ENCODE results near the gene FA2H.

FA2H gene

GRCh38 chr16:74753180-74753579, 21.4 kb downstream of the FA2H start:
- no peaks in the 10 kb centered on the region; the same call in 1 of the 2 replicates for H3K9me3 ChIP-seq
- TF ChIP-seq, protein P1, sequence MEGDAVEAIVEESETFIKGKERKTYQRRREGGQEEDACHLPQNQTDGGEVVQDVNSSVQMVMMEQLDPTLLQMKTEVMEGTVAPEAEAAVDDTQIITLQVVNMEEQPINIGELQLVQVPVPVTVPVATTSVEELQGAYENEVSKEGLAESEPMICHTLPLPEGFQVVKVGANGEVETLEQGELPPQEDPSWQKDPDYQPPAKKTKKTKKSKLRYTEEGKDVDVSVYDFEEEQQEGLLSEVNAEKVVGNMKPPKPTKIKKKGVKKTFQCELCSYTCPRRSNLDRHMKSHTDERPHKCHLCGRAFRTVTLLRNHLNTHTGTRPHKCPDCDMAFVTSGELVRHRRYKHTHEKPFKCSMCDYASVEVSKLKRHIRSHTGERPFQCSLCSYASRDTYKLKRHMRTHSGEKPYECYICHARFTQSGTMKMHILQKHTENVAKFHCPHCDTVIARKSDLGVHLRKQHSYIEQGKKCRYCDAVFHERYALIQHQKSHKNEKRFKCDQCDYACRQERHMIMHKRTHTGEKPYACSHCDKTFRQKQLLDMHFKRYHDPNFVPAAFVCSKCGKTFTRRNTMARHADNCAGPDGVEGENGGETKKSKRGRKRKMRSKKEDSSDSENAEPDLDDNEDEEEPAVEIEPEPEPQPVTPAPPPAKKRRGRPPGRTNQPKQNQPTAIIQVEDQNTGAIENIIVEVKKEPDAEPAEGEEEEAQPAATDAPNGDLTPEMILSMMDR (IDR thresholded peaks at IDR 0.05; ENCODE audit: low read depth, low read length): no peak
- peaks cover 15% of the 10 kb centered on the region for H3K27me3 ChIP-seq
- no peak for DNase-seq
- no peaks in the 10 kb centered on the region for H3K36me3 ChIP-seq
- H3K4me1 ChIP-seq: no peaks in the 10 kb centered on the region
- H3K4me3 ChIP-seq (ENCODE audit: low read depth, low read length): no peak overlapping the region

DNA sequence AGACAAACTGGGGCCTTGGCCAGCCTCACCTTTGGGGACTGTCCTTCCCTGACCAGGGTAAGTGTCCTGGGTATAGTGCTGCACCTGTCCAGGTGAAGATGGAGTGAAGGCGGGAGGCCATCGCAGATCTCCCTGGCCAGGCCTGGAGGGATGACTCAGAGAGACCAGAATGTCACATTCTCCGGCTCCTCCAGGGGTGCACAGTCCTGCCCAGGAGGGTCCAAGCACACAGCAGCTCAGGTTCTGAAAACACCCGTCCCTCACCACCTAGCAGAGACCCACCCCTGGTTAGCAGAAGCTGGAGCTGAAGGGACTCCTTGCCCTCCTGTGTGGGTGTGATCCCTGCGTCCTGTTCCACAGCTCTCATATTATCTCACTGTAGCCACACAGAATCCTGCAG, 21.9 kb downstream of the FA2H start:
- no peaks in the 10 kb centered on the region; the same call in 1 of the 2 replicates for H3K9me3 ChIP-seq
- H3K4me3 ChIP-seq (ENCODE audit: low read depth, low read length): no peak overlapping the region
- H3K36me3 ChIP-seq: no peaks in the 10 kb centered on the region
- DNase-seq: no peak
- H3K27me3 ChIP-seq: peaks cover 15% of the 10 kb centered on the region
- TF ChIP-seq, protein P1 (IDR thresholded peaks at IDR 0.05; ENCODE audit: low read depth, low read length): no peak
- H3K4me1 ChIP-seq: no peaks in the 10 kb centered on the region

DNA sequence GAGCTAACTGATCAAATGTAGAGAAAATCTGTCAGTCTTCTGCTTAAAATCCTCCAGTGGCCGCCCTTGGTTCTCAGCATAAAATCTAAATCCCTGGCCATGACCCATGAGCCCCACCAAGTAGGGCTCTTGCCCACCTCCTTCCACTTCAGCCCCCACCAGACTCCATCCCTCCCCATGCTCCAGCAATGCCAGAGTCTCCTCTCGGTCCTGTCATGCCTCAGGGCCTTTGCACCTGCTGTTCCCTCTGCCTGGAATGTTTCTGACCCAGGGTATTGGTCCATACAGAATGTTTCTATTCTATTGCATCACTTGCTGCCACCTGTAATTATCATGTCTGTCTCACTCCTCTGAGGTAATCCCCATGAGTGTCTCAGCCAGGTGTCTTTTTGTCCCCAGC, 22.4 kb downstream of the FA2H start:
- Histone ChIP-seq H3K36me3 (no peaks in the 10 kb centered on the region), H3K9me3 (no peaks in the 10 kb centered on the region; the same call in 1 of the 2 replicates), H3K4me1 (no peaks in the 10 kb centered on the region), H3K27me3 (peaks cover 11% of the 10 kb centered on the region), H3K4me3 (ENCODE audit: low read depth, low read length) (no peak overlapping the region)
- TF ChIP-seq, protein P1 (IDR thresholded peaks at IDR 0.05; ENCODE audit: low read depth, low read length): no peak
- DNase-seq: no peak

GRCh38 chr16:74751658-74752057, 23.0 kb downstream of the FA2H start:
- Histone ChIP-seq H3K36me3 (no peaks in the 10 kb centered on the region), H3K4me1 (no peaks in the 10 kb centered on the region), H3K9me3 (no peaks in the 10 kb centered on the region; the same call in 1 of the 2 replicates), H3K4me3 (ENCODE audit: low read depth, low read length) (no peak overlapping the region), H3K27me3 (peaks cover 11% of the 10 kb centered on the region)
- TF ChIP-seq, protein P1 (IDR thresholded peaks at IDR 0.05; ENCODE audit: low read depth, low read length): no peak
- DNase-seq: no peak

DNA sequence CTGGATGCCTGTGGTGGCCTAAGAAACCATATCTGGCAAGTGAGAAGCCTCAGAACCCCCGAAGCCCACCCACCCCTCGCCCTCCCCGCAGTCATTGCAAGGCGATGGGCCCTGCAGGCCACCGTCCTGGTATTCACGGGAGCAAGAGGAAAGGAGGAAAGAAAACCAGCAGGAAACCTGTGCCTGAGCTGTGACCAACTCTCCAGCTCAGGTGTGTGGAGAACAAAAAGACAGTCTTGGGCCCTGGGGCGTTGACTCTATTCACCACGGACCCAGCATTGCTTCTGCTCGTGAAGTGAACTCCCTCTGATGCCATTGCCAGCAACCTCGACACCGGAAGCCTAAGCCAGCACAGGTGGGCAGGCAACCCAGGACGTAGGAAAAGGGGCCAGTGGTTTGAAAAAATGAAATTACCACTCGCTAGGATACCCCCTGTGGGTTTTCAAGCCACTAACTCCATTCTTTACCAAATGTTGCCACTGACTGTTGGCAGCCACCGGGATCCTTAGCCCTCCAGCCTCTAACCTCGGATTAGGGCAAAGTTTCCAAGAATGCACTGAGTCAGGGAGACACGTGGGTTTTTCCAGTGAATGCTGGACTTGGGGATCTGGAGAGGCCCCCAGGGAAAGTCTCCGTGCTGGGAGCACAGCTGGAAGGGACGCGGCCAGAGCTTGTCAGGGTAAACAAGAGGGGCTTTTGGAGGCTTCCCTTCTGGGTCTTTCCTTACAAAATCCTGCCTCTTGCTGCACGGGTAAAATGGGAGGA, 25.1 kb downstream of the FA2H start:
- no peak overlapping the region for H3K4me3 ChIP-seq (ENCODE audit: low read depth, low read length)
- DNase-seq: no peak
- H3K9me3 ChIP-seq: no peaks in the 10 kb centered on the region
- no peaks in the 10 kb centered on the region for H3K4me1 ChIP-seq
- H3K36me3 ChIP-seq: no peaks in the 10 kb centered on the region
- TF ChIP-seq, protein P1 (IDR thresholded peaks at IDR 0.05; ENCODE audit: low read depth, low read length): no peak
- no peaks in the 10 kb centered on the region for H3K27me3 ChIP-seq

DNA sequence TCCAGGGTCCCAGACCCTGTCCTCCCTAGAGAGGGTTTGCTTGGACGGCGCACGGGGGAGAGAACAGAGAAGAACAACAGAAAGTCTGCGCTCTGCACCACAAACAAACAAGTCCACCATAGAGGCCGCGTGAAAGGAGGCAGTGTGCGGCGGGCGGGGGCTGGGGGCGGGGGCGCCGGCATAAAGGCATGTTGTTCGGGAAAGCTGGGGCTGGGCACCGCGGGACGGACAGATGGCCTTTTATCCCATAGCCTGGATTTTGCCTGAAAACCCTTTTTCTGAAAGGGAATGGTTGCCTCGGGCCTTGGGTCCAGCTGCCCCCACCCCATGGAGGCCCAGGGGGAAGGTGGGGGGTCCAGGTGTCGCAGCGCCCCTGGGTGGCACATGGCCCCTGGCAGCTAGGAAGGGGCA, 26.0 kb downstream of the FA2H start:
- H3K4me3 ChIP-seq (ENCODE audit: low read depth, low read length): no peak overlapping the region
- TF ChIP-seq, protein P1 (IDR thresholded peaks at IDR 0.05; ENCODE audit: low read depth, low read length): no peak

More for the DNA sequence above, 26.0 kb downstream of the FA2H start:
- no peaks in the 10 kb centered on the region for H3K36me3 ChIP-seq
- no peaks in the 10 kb centered on the region for H3K4me1 ChIP-seq
- H3K9me3 ChIP-seq: no peaks in the 10 kb centered on the region
- no peak for DNase-seq
- H3K27me3 ChIP-seq: no peaks in the 10 kb centered on the region

Data from BE2C (cell line).